IPS-18c (cell line): ENCODE results near the gene IHH.

Experiments used
- H3K4me3 ChIP-seq: 2 replicates; pipeline ENCODE4 v1.7.0; 2013; ENCODE audit warnings: low read depth, mild to moderate bottlenecking, low read length, moderate library complexity; ENCODE audit not compliant: insufficient read depth
- H3K9me3 ChIP-seq: one replicate; pipeline ENCODE4 v1.6.1; 2013; ENCODE audit warnings: mild to moderate bottlenecking, low read length, moderate library complexity; ENCODE audit not compliant: control insufficient read depth, insufficient read depth

The IHH gene

GRCh38 chr2:219081096-219081495, 20.4 kb upstream of the IHH start:
- Histone ChIP-seq H3K4me3 (no peak overlapping the region), H3K9me3 (no peaks in the 10 kb centered on the region)

- no peak overlapping the region for H3K4me3 ChIP-seq
- no peaks in the 10 kb centered on the region for H3K9me3 ChIP-seq
These were observed 18.7 kb upstream of the IHH start for GRCh38 chr2:219079417-219079816.

GRCh38 chr2:219078951-219079350, 18.2 kb upstream of the IHH start:
- H3K9me3 ChIP-seq: no peaks in the 10 kb centered on the region
- no peak overlapping the region for H3K4me3 ChIP-seq

GRCh38 chr2:219078126-219078525, 17.4 kb upstream of the IHH start:
- Histone ChIP-seq H3K4me3 (no peak overlapping the region), H3K9me3 (no peaks in the 10 kb centered on the region)

GRCh38 chr2:219076253-219076652, 15.5 kb upstream of the IHH start:
- H3K4me3 ChIP-seq: no peak overlapping the region
- no peaks in the 10 kb centered on the region for H3K9me3 ChIP-seq

GRCh38 chr2:219073413-219074129, 12.8 kb upstream of the IHH start:
- Histone ChIP-seq H3K4me3 (0 out of 2 replicates have a peak overlapping the region, but pooled peaks have one; percentile 10), H3K9me3 (no peaks in the 10 kb centered on the region)

- H3K4me3 ChIP-seq: no peak overlapping the region
These were observed 12.1 kb upstream of the IHH start for GRCh38 chr2:219072741-219073250.

GRCh38 chr2:219071131-219071816, 10.6 kb upstream of the IHH start:
- Histone ChIP-seq H3K9me3 (no peaks in the 10 kb centered on the region), H3K4me3 (no peak overlapping the region)

More at GRCh38 chr2:219072741-219073250, 12.1 kb upstream of the IHH start:
- H3K9me3 ChIP-seq: no peaks in the 10 kb centered on the region

GRCh38 chr2:219065484-219065883, 4.8 kb upstream of the IHH start:
- H3K4me3 ChIP-seq: no peak overlapping the region
- no peaks in the 10 kb centered on the region for H3K9me3 ChIP-seq

GRCh38 chr2:219062081-219062480, 1.4 kb upstream of the IHH start:
- H3K9me3 ChIP-seq: no peaks in the 10 kb centered on the region
- no peak overlapping the region for H3K4me3 ChIP-seq

GRCh38 chr2:219059725-219060682, 717 bp downstream of the IHH start:
- H3K4me3 ChIP-seq: no peak overlapping the region; the same call in none of the 2 replicates
- no peaks in the 10 kb centered on the region for H3K9me3 ChIP-seq

- Histone ChIP-seq H3K4me3 (no peak overlapping the region; the same call in 1 of the 2 replicates), H3K9me3 (no peaks in the 10 kb centered on the region)
These were observed 1.4 kb downstream of the IHH start for GRCh38 chr2:219059375-219059724.

GRCh38 chr2:219058541-219059374, 2.0 kb downstream of the IHH start:
- Histone ChIP-seq H3K4me3 (no peak overlapping the region; the same call in 1 of the 2 replicates), H3K9me3 (no peaks in the 10 kb centered on the region)

GRCh38 chr2:219057709-219058540, 2.8 kb downstream of the IHH start:
- H3K9me3 ChIP-seq: no peaks in the 10 kb centered on the region
- H3K4me3 ChIP-seq: peak overlapping the region; percentile 32

GRCh38 chr2:219056896-219057708, 3.6 kb downstream of the IHH start:
- no peaks in the 10 kb centered on the region for H3K9me3 ChIP-seq
- peak overlapping the region; percentile 32; the same call in 1 of the 2 replicates for H3K4me3 ChIP-seq
